NCI-H2171 treated with DMSO at 0.1 percent for 48 hours (cell line): Measurements from ENCODE around the gene RBPMS2.
"Not testable (repeated sequence)": the region's sequence is repeated elsewhere in the genome, so short reads cannot be mapped to it uniquely, and the experiment has no call there.

Experiments
- DNase-seq: peaks from one replicate; lab custom pipeline; 2025; lab: John Stamatoyannopoulos, UW

RBPMS2 gene

DNA sequence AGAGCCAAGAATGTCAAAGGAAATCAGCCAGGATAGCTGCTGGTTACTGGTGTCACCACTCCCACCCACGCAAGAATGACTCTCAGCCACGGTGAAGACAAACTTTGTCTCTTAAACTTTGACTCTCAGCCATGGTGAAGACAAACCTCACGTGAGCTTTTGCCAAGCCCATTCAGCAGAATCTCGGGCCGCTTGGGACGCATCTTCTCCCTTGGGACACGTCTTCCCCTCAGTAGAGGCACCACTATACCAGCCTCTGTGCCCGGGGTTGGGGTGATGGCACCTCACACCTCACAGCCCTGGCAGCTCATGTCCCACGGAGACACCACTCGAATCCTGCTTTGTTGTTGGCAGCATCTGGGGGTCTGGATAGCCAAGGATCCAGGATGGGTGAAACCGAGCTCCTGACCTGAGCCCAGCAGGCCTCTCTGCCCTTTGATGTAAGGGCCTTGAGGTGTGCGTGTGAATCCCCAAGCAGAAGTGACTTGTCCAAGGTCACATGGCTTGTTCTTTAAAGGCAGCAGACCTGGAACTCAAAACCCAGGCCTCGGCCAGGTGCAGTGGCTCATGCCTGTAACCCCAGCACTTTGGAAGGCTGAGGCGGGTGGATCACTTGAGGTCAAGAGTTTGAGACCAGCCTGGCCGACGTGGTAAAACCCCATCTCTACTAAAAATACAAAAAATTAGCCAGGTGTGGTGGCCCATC, 21.8 kb downstream of the RBPMS2 start:
- DNase-seq: no peak

- no peak for DNase-seq
Observed at GRCh38 chr15:64751464-64751863, 23.9 kb downstream of the RBPMS2 start.

DNA sequence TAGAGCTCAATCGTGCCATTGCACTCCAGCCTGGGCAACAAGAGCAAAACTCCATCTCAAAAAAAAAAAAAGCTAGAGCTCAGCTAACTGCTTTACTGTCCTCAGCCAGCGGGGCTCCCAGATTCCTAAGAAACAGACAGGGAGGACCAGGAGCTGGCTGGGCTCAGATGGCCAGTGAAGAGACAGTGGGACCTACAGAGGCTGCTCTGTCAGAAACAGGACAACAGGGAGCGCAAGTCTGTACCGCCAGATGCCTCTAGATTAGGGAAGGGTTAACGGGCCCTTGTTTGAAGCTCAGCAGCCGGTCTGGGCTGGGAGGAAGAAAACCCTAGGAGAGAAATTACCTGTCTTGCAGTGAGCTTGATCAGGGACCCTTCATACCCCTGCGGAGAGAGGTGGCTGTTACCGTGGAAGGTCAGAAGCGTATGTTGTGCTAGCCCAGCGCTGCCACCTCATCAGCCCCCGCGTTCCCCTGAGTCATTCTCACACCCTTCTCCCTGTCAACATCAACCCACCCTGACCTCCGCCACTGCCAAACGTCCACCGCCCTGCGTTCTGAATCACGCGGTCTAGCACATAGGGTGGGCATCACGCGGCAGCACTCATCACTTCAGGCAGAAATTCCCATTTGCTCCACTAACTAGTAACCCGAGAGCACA, 25.3 kb downstream of the RBPMS2 start:
- DNase-seq: no peak

- DNase-seq: no peak
Observed at GRCh38 chr15:64749167-64749566, 26.2 kb downstream of the RBPMS2 start.

DNA sequence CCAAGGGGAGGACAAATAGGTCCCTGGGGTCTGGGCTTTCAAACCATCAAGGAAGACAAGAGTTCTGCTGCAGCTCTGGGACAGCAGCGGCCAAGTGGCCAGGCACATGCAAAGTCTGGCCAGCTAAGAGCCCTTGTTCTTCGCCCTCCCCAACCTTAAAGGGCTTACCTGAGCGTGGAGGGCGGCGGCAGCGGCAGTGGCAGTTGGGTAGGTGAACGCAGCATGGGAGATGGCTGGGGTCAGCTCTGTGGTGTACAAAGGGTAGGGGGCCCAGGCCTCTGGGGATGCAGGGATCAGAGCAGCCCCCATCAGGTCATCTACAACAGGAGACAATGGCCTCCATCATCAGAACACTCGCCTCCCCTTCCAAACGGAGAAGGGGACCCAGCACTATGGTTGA, 27.1 kb downstream of the RBPMS2 start:
- DNase-seq: no peak

GRCh38 chr15:64747578-64747977, 27.8 kb downstream of the RBPMS2 start:
- no peak for DNase-seq

GRCh38 chr15:64746921-64747320, 28.5 kb downstream of the RBPMS2 start:
- DNase-seq: no peak

DNA sequence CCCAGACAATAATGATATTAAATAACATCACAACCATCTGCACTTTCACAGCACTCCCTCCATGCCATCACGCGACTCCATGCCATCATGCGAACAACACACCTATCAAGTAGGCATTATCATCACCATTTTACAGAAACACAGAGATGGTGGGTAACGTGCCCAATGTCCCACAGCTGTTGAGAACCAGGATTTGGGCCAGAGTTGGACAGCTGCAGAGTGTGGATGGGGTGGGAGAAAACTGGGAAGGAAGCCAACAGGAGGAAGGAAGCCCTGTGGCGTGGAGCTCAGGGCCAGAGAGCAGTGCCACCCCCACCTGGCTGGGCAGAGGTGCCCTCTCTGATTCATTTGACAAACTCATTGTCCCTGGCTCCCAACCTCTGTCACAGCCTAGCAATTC, 29.0 kb downstream of the RBPMS2 start:
- no peak for DNase-seq

- no peak for DNase-seq
Observed at GRCh38 chr15:64743691-64744090, 31.7 kb downstream of the RBPMS2 start.

GRCh38 chr15:64742921-64743320, 32.5 kb downstream of the RBPMS2 start:
- DNase-seq: no peak

DNA sequence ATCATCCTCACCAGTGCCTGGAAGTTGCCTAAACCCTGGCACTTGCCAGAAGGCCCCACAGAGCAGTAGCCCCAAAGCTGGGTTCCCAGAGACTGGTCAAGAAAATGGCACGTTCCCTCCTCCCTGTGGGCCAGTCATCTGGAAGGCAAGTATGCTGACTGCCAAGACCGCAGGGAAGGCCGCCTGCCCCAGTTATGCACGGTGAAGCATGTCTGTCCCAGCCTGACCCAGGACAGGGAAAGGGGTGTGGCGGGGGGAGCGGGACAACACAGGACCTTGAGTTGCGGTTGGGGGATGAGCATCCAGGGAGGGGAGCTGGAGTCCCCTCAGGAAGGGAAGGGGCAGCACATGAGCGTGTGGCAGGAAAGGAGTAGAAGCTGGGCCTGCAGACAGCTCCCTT, 33.0 kb downstream of the RBPMS2 start:
- no peak for DNase-seq

DNA sequence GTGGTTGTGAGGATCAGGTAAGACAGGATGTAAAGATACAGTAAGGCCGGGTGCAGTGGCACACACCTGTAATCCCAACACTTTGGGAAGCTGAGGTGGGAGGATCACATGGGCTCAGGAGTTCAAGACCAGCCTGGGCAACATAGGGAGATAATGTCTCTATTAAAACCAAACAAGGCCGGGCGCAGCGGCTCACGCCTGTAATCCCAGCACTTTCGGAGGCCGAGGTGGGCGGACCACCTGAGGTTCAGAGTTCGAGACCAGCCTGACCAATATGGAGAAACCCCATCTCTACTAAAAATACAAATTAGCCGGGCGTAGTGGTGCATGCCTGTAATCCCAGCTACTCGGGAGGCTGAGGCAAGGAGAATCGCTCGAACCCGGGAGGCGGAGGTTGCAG, 33.7 kb downstream of the RBPMS2 start:
- DNase-seq: not testable (repeated sequence)

- no peak for DNase-seq
Observed at GRCh38 chr15:64740311-64741170, 34.8 kb downstream of the RBPMS2 start.

GRCh38 chr15:64739577-64740143, 35.7 kb downstream of the RBPMS2 start:
- DNase-seq: no peak

- DNase-seq: no peak
Observed at GRCh38 chr15:64739156-64739555, 36.2 kb downstream of the RBPMS2 start.

DNA sequence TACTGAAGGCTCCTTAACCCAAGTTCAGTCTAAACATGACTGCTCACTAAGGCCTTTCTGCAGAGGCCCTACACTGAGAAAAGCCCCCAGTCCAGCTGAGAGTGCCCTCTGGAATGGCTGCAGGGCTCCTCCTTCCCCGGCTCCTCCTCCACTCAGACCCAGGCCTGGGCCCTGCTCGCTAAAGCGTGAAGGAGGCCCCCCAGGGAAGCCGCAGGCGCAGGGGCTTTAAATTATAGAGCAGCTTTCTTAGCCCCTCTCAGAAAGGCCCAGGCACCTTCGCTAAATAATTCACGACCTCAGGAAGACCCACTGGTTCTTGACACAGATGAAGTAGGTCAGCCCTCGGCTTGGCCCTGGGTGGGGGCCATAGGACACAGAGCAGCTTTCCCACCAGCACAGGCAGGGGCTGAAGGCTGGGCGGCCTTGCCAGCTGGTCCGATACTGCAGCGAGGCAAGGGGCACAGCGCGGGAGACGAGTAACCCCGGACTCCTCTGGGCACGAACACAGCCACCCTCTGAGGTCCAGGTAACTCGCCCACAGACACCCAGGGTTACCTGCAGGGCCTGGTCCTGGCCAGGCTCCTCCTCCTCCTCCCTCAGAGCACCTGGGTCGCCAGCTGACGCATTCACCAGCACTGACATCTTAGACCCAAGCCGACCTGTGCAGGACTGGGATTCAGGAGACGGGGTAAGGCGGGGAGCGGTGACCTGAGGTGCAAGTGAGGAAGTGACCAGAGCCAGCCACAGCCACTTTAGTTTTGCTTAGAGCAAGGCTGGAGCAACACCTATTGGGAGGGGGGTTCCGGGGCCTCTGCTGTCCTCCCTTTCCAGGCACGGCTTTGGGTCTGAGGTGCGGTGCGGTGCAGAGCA, 36.9 kb downstream of the RBPMS2 start:
- DNase-seq: no peak

- DNase-seq: no peak
Observed at GRCh38 chr15:64732156-64732860, 43.1 kb downstream of the RBPMS2 start.

DNA sequence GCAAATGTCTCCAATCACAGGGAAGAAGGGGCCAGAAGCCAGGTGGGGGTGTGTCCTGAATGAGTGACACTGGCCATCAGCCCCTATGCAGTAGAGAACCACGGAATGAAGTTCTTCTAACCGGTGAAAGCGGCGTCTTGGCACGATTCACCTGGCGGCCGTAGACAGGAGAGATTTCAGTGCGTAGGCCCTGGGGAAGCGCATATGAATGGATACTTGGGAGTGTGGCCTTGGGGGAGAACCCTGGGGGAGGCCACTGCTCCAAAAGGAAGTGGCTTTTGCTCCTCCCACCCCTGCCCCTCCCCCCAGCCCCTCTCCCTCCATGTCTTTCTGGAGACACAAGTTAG, 43.6 kb downstream of the RBPMS2 start:
- no peak for DNase-seq

DNA sequence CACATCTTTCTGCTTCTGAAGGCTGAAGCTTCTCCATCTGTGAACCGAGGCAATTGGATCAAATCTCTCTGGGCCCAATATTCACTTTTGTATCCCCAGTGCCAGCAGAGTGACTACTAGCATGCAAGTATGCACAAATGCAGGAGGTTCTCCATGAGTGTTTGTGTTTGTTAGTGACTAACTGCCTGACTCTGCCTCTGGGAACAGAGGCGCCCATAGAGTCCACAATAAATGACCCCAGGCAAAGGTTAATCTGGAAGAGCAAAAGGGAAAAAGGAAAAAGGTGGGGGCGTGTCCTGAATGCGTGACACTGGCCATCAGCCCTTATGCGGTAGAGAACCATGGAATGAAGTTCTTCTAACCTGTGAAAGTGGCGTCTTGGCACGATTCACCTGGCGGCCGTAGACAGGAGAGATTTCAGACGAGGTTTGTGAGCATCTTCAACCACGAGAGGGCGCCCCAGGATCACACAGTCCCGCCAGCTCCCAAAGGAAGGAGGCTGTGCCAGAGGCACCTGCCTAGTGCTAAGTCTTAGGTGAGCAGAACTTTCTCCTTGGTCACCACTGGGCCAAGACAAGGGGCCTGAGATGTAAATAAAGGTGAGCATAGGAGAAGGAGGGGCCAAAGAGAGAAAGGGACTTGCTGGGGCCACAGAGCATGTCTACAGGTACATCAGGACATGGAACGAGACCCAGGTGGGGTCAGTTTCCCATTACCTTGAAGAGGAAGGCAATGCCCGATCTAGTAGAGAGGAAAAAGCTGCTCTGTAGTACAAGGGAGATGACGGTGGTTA, 44.2 kb downstream of the RBPMS2 start:
- peak; percentile 86 for DNase-seq

DNA sequence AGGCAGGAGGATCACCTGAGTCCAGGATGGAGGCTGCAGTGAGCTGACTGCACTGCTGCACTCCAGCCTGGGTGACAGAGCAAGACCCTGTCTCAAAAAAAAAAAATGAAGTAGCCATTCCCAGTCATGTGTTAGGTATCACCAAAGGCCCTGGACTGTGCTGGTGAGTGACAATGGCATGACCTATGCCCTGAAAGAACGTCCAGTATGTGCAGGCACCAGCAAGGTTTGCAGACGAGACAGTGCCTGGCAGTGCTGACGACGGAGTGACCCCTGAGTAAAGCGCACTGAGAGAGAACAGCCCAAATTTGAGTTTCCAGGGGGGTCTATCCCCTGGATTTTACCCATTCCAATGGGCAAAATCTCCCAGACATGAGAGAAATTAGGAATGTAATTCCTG, 45.2 kb downstream of the RBPMS2 start:
- DNase-seq: no peak
